Activated CD8-positive, alpha-beta T cell treated with anti-CD3 and anti-CD28 coated beads for 36 hours (primary cell): ENCODE results near the gene PTPMT1. TPM values are rescaled to one million over a fixed set of nuclear protein-coding genes. Genes with fewer than 3 reads are reported as not detected.
"Not testable (repeated sequence)": the region's sequence is repeated elsewhere in the genome, so short reads cannot be mapped to it uniquely, and the experiment has no call there.

Source experiments
- ATAC-seq: fragments of 200-7000 bp; cut with Tn5 transposase; one replicate; pipeline ENCODE4 v1.10.0; 2021; ENCODE audit warnings: mild to moderate bottlenecking, moderate library complexity
- CTCF ChIA-PET: fragments of 350-600 bp; sonication (Branson Sonifier 250); formaldehyde crosslinking; loops from one replicate; lab custom pipeline; 2021; ENCODE audit warnings: antibody characterized with exemption; lab: Charles Lee
- POLR2A ChIA-PET: fragments of 350-600 bp; sonication (Branson Sonifier 250); formaldehyde crosslinking; loops from one replicate; lab custom pipeline; 2021; ENCODE audit warnings: antibody characterized with exemption; lab: Charles Lee
- DNase-seq: peaks from one replicate; pipeline ENCODE4 v3.0.0-alpha.2; 2020
- H3K27ac Mint-ChIP-seq: one replicate; pipeline ENCODE4 v1.8.0; 2021; ENCODE audit warnings: mild to moderate bottlenecking, mixed read lengths
- H3K27me3 Mint-ChIP-seq: one replicate; pipeline ENCODE4 v1.8.0; 2021; ENCODE audit warnings: mixed read lengths
- H3K36me3 Mint-ChIP-seq: one replicate; pipeline ENCODE4 v1.8.0; 2021; ENCODE audit warnings: low read depth, mixed read lengths
- H3K4me1 Mint-ChIP-seq: one replicate; pipeline ENCODE4 v1.8.0; 2021; ENCODE audit warnings: low read depth, mixed read lengths
- H3K4me3 Mint-ChIP-seq: one replicate; pipeline ENCODE4 v1.8.0; 2021; ENCODE audit warnings: mild to moderate bottlenecking, moderate library complexity, mixed read lengths
- H3K9me3 Mint-ChIP-seq: one replicate; pipeline ENCODE4 v1.8.0; 2021; ENCODE audit warnings: mixed read lengths
- intact Hi-C: fragments of 100-400 bp; cut with micrococcal nuclease; formaldehyde crosslinking; loops from one replicate; pipeline ENCODE4 v1.10.0; 2022
- total RNA-seq, 2 experiments: library from RNA; stranded (reverse); gene quantifications; one replicate each; pipeline ENCODE4 v1.2.3, GENCODE V29; 2021
- TF ChIP-seq, protein P1 (sequence below): fragments of 200-600 bp; IDR thresholded peaks from one replicate; pipeline ENCODE4 v1.8.0; 2022; ENCODE audit warnings: antibody characterized with exemption, mild to moderate bottlenecking

PTPMT1 gene
- total RNA-seq, 2 experiments from 2014 or later: 44.1 to 46.7 TPM

DNA sequence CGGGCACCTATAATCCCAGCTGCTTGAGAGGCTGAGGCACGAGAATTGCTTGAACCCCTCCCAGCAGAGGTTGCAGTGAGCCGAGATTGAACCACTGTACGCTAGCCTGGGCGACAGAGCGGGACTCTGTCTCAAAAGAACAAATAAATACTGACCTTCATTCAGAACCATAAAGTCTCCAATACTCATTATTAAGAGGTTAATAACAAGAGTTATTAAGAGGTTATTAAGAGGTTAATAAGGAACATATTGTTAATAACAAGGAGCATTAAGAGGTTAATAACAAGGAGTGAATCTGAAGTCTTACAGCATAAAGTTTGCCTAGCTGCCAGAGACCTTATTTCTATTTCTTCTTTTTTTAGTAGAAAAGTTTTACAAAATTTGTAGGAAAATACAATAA is 20.1 kb upstream of the PTPMT1 start:
- ChIA-PET POLR2A (interaction anchor here (0.6 kb wide), 1 partner anchor 15 kb away, joined by 5 read pairs; no protein-coding TSS in a partner anchor), CTCF (interaction anchor here (1.8 kb wide), 1 partner anchor 8 kb away, joined by 4 read pairs; the partner anchor contains the start of gene CELF1)
- TF ChIP-seq, protein P1, sequence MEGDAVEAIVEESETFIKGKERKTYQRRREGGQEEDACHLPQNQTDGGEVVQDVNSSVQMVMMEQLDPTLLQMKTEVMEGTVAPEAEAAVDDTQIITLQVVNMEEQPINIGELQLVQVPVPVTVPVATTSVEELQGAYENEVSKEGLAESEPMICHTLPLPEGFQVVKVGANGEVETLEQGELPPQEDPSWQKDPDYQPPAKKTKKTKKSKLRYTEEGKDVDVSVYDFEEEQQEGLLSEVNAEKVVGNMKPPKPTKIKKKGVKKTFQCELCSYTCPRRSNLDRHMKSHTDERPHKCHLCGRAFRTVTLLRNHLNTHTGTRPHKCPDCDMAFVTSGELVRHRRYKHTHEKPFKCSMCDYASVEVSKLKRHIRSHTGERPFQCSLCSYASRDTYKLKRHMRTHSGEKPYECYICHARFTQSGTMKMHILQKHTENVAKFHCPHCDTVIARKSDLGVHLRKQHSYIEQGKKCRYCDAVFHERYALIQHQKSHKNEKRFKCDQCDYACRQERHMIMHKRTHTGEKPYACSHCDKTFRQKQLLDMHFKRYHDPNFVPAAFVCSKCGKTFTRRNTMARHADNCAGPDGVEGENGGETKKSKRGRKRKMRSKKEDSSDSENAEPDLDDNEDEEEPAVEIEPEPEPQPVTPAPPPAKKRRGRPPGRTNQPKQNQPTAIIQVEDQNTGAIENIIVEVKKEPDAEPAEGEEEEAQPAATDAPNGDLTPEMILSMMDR: no peak
- Mint-ChIP-seq H3K27me3 (no peaks in the 10 kb centered on the region), H3K36me3 (peaks cover 38% of the 10 kb centered on the region), H3K9me3 (no peaks in the 10 kb centered on the region), H3K4me3 (no peak overlapping the region), H3K27ac (no peak overlapping the region), H3K4me1 (peaks cover 63% of the 10 kb centered on the region)
- ATAC-seq (no peak), DNase-seq (no peak)
- intact Hi-C loops: no loop called here

DNA sequence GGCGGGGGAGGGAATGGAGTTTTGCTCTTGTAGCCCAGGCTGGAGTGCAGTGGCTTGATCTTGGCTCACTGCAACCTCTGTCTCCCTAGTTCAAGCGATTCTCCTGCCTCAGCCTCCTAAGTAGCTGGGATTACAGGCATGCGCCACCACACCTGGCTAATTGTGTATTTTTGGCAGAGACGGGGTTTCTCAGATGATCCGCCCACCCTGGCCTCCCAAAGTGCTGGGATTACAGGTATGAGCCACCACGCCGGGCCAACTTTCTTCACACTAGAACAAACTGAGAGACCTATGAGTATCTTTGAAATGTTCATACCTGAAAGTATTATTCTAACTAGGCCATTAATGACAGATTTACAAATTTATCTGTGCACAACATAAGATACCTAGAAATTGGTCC is 19.1 kb upstream of the PTPMT1 start:
- peaks cover 38% of the 10 kb centered on the region for H3K36me3 Mint-ChIP-seq
- ATAC-seq, intact Hi-C loops, H3K9me3 Mint-ChIP-seq, H3K27ac Mint-ChIP-seq, POLR2A ChIA-PET, H3K27me3 Mint-ChIP-seq, H3K4me3 Mint-ChIP-seq, DNase-seq: not testable (repeated sequence)
- peaks cover 63% of the 10 kb centered on the region for H3K4me1 Mint-ChIP-seq
- CTCF ChIA-PET: interaction anchor here (0.8 kb wide), 1 partner anchor 8 kb away, joined by 4 read pairs; no protein-coding TSS in a partner anchor

DNA sequence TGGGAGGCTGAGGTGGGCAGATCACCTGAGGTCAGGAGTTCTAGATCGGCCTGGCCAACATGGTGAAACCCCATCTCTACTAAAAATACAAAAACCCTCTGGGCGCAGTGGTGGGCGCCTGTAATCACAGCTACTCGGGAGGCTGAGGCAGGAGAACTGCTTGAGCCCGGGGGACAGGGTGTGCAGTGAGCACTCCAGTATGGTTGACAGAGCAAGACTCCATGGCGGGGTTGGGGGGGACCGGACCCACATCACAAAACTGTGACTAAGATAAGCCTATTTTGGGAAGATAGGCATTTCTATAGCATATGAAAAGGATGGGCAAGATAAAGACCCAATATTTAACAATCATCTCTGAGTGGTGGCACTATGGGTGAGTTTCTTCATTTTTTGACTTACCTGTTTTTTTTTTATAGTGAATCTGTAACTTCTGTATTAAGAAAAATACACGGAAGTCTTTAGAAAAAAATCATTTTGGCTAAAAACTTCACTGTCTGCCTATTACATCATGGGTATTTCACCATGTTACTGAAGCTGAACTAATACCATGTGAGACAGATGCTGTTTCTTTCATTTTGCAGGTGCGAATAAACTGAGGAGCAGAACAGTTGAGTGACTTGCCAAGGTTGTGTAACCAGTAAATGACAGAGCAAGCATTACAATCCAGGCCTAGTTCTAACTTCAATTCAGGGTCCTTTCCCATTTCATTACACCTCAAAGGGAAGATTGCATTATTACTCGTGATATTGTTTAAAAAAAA is 14.9 kb upstream of the PTPMT1 start:
- POLR2A ChIA-PET: interaction anchor here (0.5 to 3.6 kb wide), 4 partner anchors 13 to 159 kb away, joined by 4 to 29 read pairs (median 10); partner anchors contain the start of gene PTPMT1
- H3K27ac Mint-ChIP-seq: peak overlapping the region; percentile 92
- H3K4me1 Mint-ChIP-seq: peaks cover 48% of the 10 kb centered on the region
- TF ChIP-seq, protein P1: no peak
- CTCF ChIA-PET: interaction anchor here (1.2 to 1.9 kb wide), 2 partner anchors 28 to 33 kb away, joined by 3 to 4 read pairs; partner anchors contain the start of genes KBTBD4 and NDUFS3
- ATAC-seq: no peak
- H3K9me3 Mint-ChIP-seq: no peaks in the 10 kb centered on the region
- peaks cover 43% of the 10 kb centered on the region for H3K36me3 Mint-ChIP-seq
- H3K4me3 Mint-ChIP-seq: peak overlapping the region; percentile 92
- H3K27me3 Mint-ChIP-seq: no peaks in the 10 kb centered on the region
- intact Hi-C loops: loop anchor here (5.0 kb wide), 1 partner anchor 33 kb away; no protein-coding TSS in a partner anchor
- no peak for DNase-seq

DNA sequence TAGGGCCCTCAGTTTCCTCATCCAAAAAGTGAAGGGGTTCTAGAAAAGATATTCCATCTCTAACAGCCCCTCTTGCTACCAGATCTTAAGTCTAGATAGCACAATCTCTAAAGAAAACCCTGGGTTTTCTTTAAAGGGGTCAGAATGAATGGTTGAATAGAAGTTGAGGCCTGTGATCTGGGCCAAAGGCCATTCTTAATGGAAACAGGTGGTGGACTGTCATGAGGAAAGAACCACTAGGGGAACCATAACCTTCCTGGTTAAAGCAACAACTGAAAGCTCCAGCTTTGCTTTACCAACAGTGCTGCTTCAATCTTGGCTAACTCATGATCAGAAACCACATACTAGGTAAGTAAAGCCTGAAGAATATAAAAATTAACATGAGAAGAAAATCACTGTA is 14.3 kb upstream of the PTPMT1 start:
- Mint-ChIP-seq H3K4me3 (peak overlapping the region; percentile 92), H3K9me3 (no peaks in the 10 kb centered on the region), H3K36me3 (peaks cover 43% of the 10 kb centered on the region), H3K27ac (peak overlapping the region; percentile 92), H3K27me3 (no peaks in the 10 kb centered on the region), H3K4me1 (peaks cover 48% of the 10 kb centered on the region)
- ChIA-PET CTCF (interaction anchor here (1.2 to 4.4 kb wide), 6 partner anchors 11 to 42 kb away, joined by 3 to 44 read pairs (median 4); partner anchors contain the start of genes KBTBD4 and NDUFS3), POLR2A (interaction anchor here (0.6 to 3.6 kb wide), 12 partner anchors 8 to 105 kb away, joined by 3 to 29 read pairs (median 6); partner anchors contain the start of genes FAM180B, KBTBD4, NDUFS3 and PTPMT1)
- DNase-seq: no peak
- intact Hi-C loops: loop anchor here (5.0 kb wide), 1 partner anchor 34 kb away; no protein-coding TSS in a partner anchor
- TF ChIP-seq, protein P1: no peak
- ATAC-seq: no peak

DNA sequence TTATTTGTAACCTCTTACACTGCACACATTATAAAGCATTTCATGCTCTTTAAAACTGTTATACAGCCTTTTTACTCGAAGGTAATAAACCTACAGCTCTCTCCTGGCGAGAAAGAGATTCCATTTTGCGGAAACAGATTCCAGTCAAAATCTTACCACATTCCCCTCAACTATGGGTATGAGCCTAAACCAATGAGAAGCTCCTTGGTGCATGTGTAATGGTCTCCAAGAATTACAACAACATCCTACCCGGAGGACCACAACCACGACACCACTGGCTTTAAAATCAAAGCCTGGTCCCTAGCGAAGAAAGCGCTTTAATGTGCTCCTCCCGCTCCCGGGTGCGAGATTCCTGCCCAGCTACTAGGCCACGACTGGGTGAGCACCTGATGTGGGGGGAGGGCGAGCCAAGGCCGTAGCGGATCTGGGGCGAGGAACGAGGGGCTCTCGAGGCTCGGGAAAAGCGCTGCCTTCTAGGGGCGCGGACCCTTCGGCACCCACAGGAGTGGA is 13.3 kb upstream of the PTPMT1 start:
- TF ChIP-seq, protein P1: no peak
- Mint-ChIP-seq H3K27ac (peak overlapping the region; percentile 92), H3K4me3 (peak overlapping the region; percentile 92), H3K27me3 (no peaks in the 10 kb centered on the region), H3K36me3 (peaks cover 37% of the 10 kb centered on the region), H3K9me3 (no peaks in the 10 kb centered on the region), H3K4me1 (peaks cover 43% of the 10 kb centered on the region)
- ATAC-seq (no peak), DNase-seq (peak; percentile 46)
- intact Hi-C loops: loop anchor here (5.0 kb wide), 1 partner anchor 35 kb away; no protein-coding TSS in a partner anchor
- ChIA-PET POLR2A (interaction anchor here (0.5 to 3.6 kb wide), 19 partner anchors 9 to 537 kb away, joined by 3 to 29 read pairs (median 5); partner anchors contain the start of genes FAM180B, KBTBD4, NDUFS3 and PTPMT1), CTCF (interaction anchor here (0.8 to 4.4 kb wide), 11 partner anchors 12 to 98 kb away, joined by 3 to 44 read pairs (median 4); partner anchors contain the start of genes KBTBD4, NDUFS3 and PTPMT1)
